Osteoblast (primary cell): ENCODE results near the gene DCTN2. TPM values are rescaled to one million over a fixed set of nuclear protein-coding genes. Genes with fewer than 3 reads are reported as not detected.
"Not testable (repeated sequence)": the region's sequence is repeated elsewhere in the genome, so short reads cannot be mapped to it uniquely, and the experiment has no call there.

ENCODE experiments used
- DNase-seq: peaks from one replicate; pipeline ENCODE4 v3.0.0; 2011; ENCODE audit warnings: low spot score, mixed read lengths; ENCODE audit not compliant: insufficient read length; ENCODE audit errors: missing footprints
- H2AFZ ChIP-seq: 2 replicates; pipeline ENCODE4 v1.6.0; 2011; ENCODE audit warnings: mild to moderate bottlenecking, low read length
- H3K27ac ChIP-seq: 2 replicates; pipeline ENCODE4 v1.5.1; 2011; ENCODE audit warnings: mild to moderate bottlenecking, low read depth, low read length, moderate library complexity
- H3K27me3 ChIP-seq: 2 replicates; pipeline ENCODE4 v1.6.0; 2012; ENCODE audit warnings: mild to moderate bottlenecking, control low read depth, inconsistent platforms, low read length, moderate library complexity; ENCODE audit not compliant: insufficient read depth
- H3K36me3 ChIP-seq: 2 replicates; pipeline ENCODE4 v1.5.1; 2011; ENCODE audit warnings: mild to moderate bottlenecking, low read length, control low read depth, moderate library complexity; ENCODE audit not compliant: insufficient read depth
- H3K4me1 ChIP-seq: 2 replicates; pipeline ENCODE4 v1.5.1; 2011; ENCODE audit warnings: mild to moderate bottlenecking, low read length, control low read depth, moderate library complexity; ENCODE audit not compliant: insufficient read depth
- H3K4me2 ChIP-seq: 2 replicates; pipeline ENCODE4 v1.6.0; 2011; ENCODE audit warnings: mild to moderate bottlenecking, low read length; ENCODE audit not compliant: insufficient read depth
- H3K4me3 ChIP-seq: fragments of 200-600 bp; sonication (generic); 3 replicates; pipeline ENCODE4 v1.5.1; 2012; ENCODE audit warnings: mild to moderate bottlenecking, low read length, inconsistent platforms; ENCODE audit not compliant: insufficient read depth
- H3K79me2 ChIP-seq: 2 replicates; pipeline ENCODE4 v1.6.0; 2012; ENCODE audit warnings: mild to moderate bottlenecking, low read length, control low read depth, inconsistent platforms; ENCODE audit not compliant: insufficient read depth
- H3K9me3 ChIP-seq: 2 replicates; pipeline ENCODE4 v1.5.1; 2011; ENCODE audit warnings: low read depth, low read length, control low read depth
- H4K20me1 ChIP-seq: 2 replicates; pipeline ENCODE4 v1.6.0; 2012; ENCODE audit warnings: mild to moderate bottlenecking, low read length, control low read depth; ENCODE audit not compliant: insufficient read depth
- total RNA-seq: library from RNA; depleted of rRNA; stranded (reverse); fragments of >200 nt; gene quantifications from 2 replicates; pipeline ENCODE4 v1.2.3, GENCODE V29; 2012
- TF ChIP-seq, protein P1 (sequence below): IDR thresholded peaks from 2 replicates; pipeline ENCODE4 v1.5.1; 2011; ENCODE audit warnings: mild to moderate bottlenecking, low read depth, low read length, moderate library complexity; ENCODE audit errors: extremely low read depth

The DCTN2 gene
- total RNA-seq, 1 donor: 123 TPM

DNA sequence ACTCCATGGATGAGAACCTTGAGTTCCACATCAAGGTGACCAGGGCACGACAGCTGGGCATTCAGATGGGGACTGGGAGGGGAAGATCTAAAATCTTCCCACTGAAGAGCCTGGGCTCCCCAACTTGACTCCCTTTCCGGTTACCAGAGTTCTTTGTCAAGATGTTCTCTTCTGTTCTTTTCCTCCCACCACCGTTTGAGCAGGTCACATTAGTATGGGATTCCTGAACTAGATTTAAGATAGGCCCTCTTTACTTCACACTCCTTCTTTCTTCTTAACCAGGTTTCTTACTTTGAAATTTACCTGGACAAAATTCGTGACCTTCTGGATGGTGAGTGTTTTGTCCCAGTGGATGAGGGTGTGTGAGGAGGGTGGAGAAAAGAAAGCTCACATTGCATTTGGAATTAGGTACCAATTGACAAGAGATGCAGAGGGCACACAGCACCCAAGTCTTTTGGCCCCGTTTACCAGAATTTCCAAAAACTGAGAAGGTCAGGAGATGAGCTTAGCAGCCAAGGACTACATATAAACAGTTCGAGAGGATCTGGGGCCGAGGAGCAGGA lies 17.3 kb upstream of the DCTN2 start:
- no peak overlapping the region for H3K4me2 ChIP-seq
- H3K27ac ChIP-seq: no peak overlapping the region
- no peak overlapping the region for H2AFZ ChIP-seq
- H3K79me2 ChIP-seq: no peaks in the 10 kb centered on the region
- H3K36me3 ChIP-seq: no peaks in the 10 kb centered on the region
- no peak overlapping the region for H3K4me3 ChIP-seq
- no peaks in the 10 kb centered on the region for H4K20me1 ChIP-seq
- no peaks in the 10 kb centered on the region for H3K4me1 ChIP-seq
- DNase-seq: no peak
- H3K27me3 ChIP-seq: peaks cover 7% of the 10 kb centered on the region
- H3K9me3 ChIP-seq: no peaks in the 10 kb centered on the region
- TF ChIP-seq, protein P1, sequence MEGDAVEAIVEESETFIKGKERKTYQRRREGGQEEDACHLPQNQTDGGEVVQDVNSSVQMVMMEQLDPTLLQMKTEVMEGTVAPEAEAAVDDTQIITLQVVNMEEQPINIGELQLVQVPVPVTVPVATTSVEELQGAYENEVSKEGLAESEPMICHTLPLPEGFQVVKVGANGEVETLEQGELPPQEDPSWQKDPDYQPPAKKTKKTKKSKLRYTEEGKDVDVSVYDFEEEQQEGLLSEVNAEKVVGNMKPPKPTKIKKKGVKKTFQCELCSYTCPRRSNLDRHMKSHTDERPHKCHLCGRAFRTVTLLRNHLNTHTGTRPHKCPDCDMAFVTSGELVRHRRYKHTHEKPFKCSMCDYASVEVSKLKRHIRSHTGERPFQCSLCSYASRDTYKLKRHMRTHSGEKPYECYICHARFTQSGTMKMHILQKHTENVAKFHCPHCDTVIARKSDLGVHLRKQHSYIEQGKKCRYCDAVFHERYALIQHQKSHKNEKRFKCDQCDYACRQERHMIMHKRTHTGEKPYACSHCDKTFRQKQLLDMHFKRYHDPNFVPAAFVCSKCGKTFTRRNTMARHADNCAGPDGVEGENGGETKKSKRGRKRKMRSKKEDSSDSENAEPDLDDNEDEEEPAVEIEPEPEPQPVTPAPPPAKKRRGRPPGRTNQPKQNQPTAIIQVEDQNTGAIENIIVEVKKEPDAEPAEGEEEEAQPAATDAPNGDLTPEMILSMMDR: no peak

DNA sequence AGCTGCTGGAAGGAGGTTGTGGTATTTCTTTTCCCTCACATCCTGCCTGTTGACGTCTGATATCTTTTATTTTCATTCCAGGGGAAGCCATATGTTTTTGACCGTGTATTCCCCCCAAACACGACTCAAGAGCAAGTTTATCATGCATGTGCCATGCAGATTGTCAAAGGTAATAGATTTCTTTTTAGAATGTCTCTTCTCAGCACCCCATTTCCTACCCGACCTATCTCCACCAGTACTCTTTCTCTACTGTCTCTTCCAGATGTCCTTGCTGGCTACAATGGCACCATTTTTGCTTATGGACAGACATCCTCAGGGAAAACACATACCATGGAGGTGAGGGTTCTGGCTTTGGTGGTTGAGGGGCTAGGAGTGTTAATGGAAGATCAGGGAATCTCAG lies 16.4 kb upstream of the DCTN2 start:
- no peaks in the 10 kb centered on the region for H3K36me3 ChIP-seq
- no peak for DNase-seq
- H2AFZ ChIP-seq: no peak overlapping the region
- TF ChIP-seq, protein P1: no peak
- H3K4me1 ChIP-seq: no peaks in the 10 kb centered on the region
- no peaks in the 10 kb centered on the region for H3K79me2 ChIP-seq
- H3K9me3 ChIP-seq: no peaks in the 10 kb centered on the region
- H3K27me3 ChIP-seq: peaks cover 9% of the 10 kb centered on the region
- no peak overlapping the region for H3K4me2 ChIP-seq
- no peak overlapping the region for H3K4me3 ChIP-seq
- no peak overlapping the region for H3K27ac ChIP-seq
- H4K20me1 ChIP-seq: no peaks in the 10 kb centered on the region

DNA sequence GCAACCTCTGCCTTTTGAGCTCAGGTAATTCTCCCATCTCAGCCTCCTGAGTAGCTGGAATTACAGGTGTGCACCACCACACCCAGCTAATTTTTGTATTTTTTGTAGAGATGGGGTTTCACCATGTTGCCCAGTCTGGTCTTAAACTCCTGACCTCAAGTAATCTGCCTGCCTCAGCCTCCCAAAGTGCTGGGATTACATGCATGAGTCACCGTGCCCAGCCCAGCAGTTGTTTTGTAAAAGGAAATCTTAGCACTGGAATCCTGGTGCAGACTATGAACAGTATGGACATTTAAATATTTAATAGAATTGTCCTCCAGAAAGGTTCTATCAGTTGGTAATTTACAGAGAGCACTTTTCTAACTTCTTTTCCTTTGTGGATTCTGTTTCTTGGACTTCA lies 14.1 kb upstream of the DCTN2 start:
- H3K9me3 ChIP-seq, H3K27me3 ChIP-seq, H3K4me3 ChIP-seq, H3K79me2 ChIP-seq, H2AFZ ChIP-seq, H3K4me1 ChIP-seq, H4K20me1 ChIP-seq, H3K36me3 ChIP-seq, H3K27ac ChIP-seq, H3K4me2 ChIP-seq, DNase-seq: not testable (repeated sequence)

DNA sequence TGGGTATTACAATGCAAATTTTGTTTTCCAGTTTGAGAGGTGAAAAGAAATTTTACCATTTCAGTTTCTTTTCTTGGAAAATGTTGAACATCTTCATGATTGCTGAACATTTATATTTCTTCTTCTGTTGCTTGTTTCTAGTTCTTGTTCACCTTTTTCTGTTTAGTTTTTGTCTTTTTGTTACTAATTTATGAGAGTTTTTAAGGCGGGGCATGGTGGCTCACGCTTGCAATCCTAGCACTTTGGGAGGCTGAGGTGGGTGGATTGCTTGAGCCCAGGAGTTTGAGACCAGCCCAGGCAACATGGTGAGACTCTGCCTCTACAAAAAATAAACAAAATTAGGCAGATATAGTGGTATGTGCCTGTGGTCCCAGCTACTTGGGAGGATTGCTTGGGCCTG lies 13.5 kb upstream of the DCTN2 start:
- Histone ChIP-seq H3K4me2 (no peak overlapping the region), H2AFZ (no peak overlapping the region), H3K79me2 (no peaks in the 10 kb centered on the region), H3K9me3 (no peaks in the 10 kb centered on the region), H4K20me1 (no peaks in the 10 kb centered on the region), H3K4me3 (no peak overlapping the region), H3K4me1 (no peaks in the 10 kb centered on the region), H3K27me3 (peaks cover 9% of the 10 kb centered on the region), H3K36me3 (no peaks in the 10 kb centered on the region), H3K27ac (no peak overlapping the region)
- TF ChIP-seq, protein P1: no peak
- DNase-seq: no peak
